GM23338 (cell line): ENCODE data around the gene PALM. TPM values are rescaled to one million over a fixed set of nuclear protein-coding genes. Genes with fewer than 3 reads are reported as not detected.
A peak's percentile ranks its signal among the peaks of the same experiment; 100 is the strongest.

Experiments
- ATAC-seq: fragments of 200-7000 bp; cut with Tn5 transposase; 3 replicates; pipeline ENCODE4 v1.9.1; 2020
- DNase-seq: peaks from one replicate; pipeline ENCODE4 v3.0.0-alpha.2; 2015; ENCODE audit warnings: low spot score
- H2AFZ ChIP-seq: fragments of 200-600 bp; sonication (generic); 2 replicates; pipeline ENCODE4 v1.8.0; 2016; ENCODE audit warnings: antibody characterized with exemption, mild to moderate bottlenecking, moderate library complexity
- H3F3A ChIP-seq: fragments of 200-600 bp; sonication (generic); replicated peaks from 2 replicates; pipeline ENCODE4 v1.8.0; 2017; ENCODE audit warnings: antibody characterized with exemption, mixed run types, low read depth
- H3K27ac ChIP-seq: fragments of 200-600 bp; sonication (generic); 2 replicates; pipeline ENCODE4 v1.6.1; 2016; ENCODE audit warnings: low read depth
- H3K27me3 ChIP-seq: fragments of 200-600 bp; sonication (generic); 2 replicates; pipeline ENCODE4 v1.8.0; 2016; ENCODE audit warnings: mild to moderate bottlenecking, mixed run types, moderate library complexity; ENCODE audit not compliant: insufficient read depth
- H3K36me3 ChIP-seq: fragments of 200-600 bp; sonication (generic); 2 replicates; pipeline ENCODE4 v1.8.0; 2016; ENCODE audit warnings: mild to moderate bottlenecking; ENCODE audit not compliant: insufficient read depth
- H3K4me1 ChIP-seq: fragments of 200-600 bp; sonication (generic); 2 replicates; pipeline ENCODE4 v1.8.0; 2016; ENCODE audit warnings: mild to moderate bottlenecking, moderate library complexity; ENCODE audit not compliant: insufficient read depth
- H3K4me2 ChIP-seq: fragments of 200-600 bp; sonication (generic); 2 replicates; pipeline ENCODE4 v1.7.1; 2017; ENCODE audit warnings: mixed run types
- H3K4me3 ChIP-seq: fragments of 200-600 bp; sonication (generic); 2 replicates; pipeline ENCODE4 v1.6.1; 2016; ENCODE audit warnings: mixed run types
- H3K79me2 ChIP-seq: fragments of 200-600 bp; sonication (generic); replicated peaks from 2 replicates; pipeline ENCODE4 v1.8.0; 2017; ENCODE audit warnings: mild to moderate bottlenecking; ENCODE audit not compliant: insufficient read depth
- H3K9me2 ChIP-seq: fragments of 200-600 bp; sonication (generic); 2 replicates; pipeline ENCODE4 v1.8.0; 2017; ENCODE audit not compliant: insufficient read depth
- H4K20me1 ChIP-seq: fragments of 200-600 bp; sonication (generic); replicated peaks from 2 replicates; pipeline ENCODE4 v1.8.0; 2017; ENCODE audit warnings: mild to moderate bottlenecking; ENCODE audit not compliant: insufficient read depth
- H3K27ac Mint-ChIP-seq: 2 replicates; pipeline ENCODE4 v1.8.0; 2020; ENCODE audit warnings: inconsistent platforms, mild to moderate bottlenecking, moderate library complexity, mixed read lengths
- H3K27me3 Mint-ChIP-seq: 3 replicates; pipeline ENCODE4 v1.8.0; 2022; ENCODE audit warnings: low read depth, mild to moderate bottlenecking, moderate library complexity, mixed read lengths, inconsistent platforms; ENCODE audit not compliant: insufficient read depth, poor library complexity
- H3K36me3 Mint-ChIP-seq: 3 replicates; pipeline ENCODE4 v1.8.0; 2021; ENCODE audit warnings: low read depth, mild to moderate bottlenecking, inconsistent platforms, moderate library complexity, mixed read lengths
- H3K4me1 Mint-ChIP-seq: 3 replicates; pipeline ENCODE4 v1.8.0; 2020; ENCODE audit warnings: mild to moderate bottlenecking, inconsistent platforms, mixed read lengths
- H3K4me3 Mint-ChIP-seq: 3 replicates; pipeline ENCODE4 v1.8.0; 2021; ENCODE audit warnings: moderate library complexity, mild to moderate bottlenecking, inconsistent platforms, mixed read lengths
- H3K9me3 Mint-ChIP-seq: 3 replicates; pipeline ENCODE4 v1.8.0; 2020; ENCODE audit warnings: moderate library complexity, mild to moderate bottlenecking, inconsistent platforms, mixed read lengths
- CREB1 ChIP-seq: fragments of 250-450 bp; sonication (Bioruptor Pico); IDR thresholded peaks from 2 replicates; pipeline ENCODE4 v1.5.0; 2020; ENCODE audit warnings: low read depth, mild to moderate bottlenecking, moderate library complexity
- EZH2 ChIP-seq: fragments of 200-600 bp; sonication (generic); IDR thresholded peaks from one replicate; pipeline ENCODE4 v1.8.0; 2017; ENCODE audit warnings: antibody characterized with exemption, mild to moderate bottlenecking, low read depth; ENCODE audit not compliant: unreplicated experiment
- EZH2phosphoT487 ChIP-seq: fragments of 200-600 bp; sonication (generic); IDR thresholded peaks from one replicate; pipeline ENCODE4 v1.8.1; 2018; ENCODE audit warnings: antibody characterized with exemption; ENCODE audit not compliant: unreplicated experiment
- ZNF114 ChIP-seq: fragments of 250-450 bp; sonication (Bioruptor Pico); IDR thresholded peaks from 2 replicates; pipeline ENCODE4 v1.5.0; 2020; ENCODE audit warnings: mild to moderate bottlenecking, moderate library complexity
- ZNF331 ChIP-seq: fragments of 250-450 bp; sonication (Bioruptor Pico); IDR thresholded peaks from 2 replicates; pipeline ENCODE4 v1.5.0; 2020; ENCODE audit warnings: low read depth, mild to moderate bottlenecking, moderate library complexity
- polyA plus RNA-seq: library from polyadenylated mRNA; unstranded; fragments of >200 nt; fragmentation: Nextera tagmentation; extraction: Ambion mirVana; gene quantifications from 2 replicates; pipeline ENCODE4 v1.2.1, GENCODE V29; 2016
- total RNA-seq: library from RNA; depleted of rRNA; stranded (reverse); fragments of >200 nt; shearing (Covaris generic); gene quantifications from 2 replicates; pipeline ENCODE4 v1.2.3, GENCODE V29; 2014
- TF ChIP-seq, protein P1 (sequence below): IDR thresholded peaks from 2 replicates; pipeline ENCODE4 v1.6.1; 2016; ENCODE audit warnings: antibody characterized with exemption
- TF ChIP-seq, protein P2 (sequence below): fragments of 250-450 bp; sonication (Bioruptor Pico); IDR thresholded peaks from 2 replicates; pipeline ENCODE4 v1.5.0; 2020; ENCODE audit warnings: mild to moderate bottlenecking, moderate library complexity
- TF ChIP-seq, protein P3 (sequence below): IDR thresholded peaks from one replicate; pipeline ENCODE4 v1.6.1; 2018; ENCODE audit warnings: antibody characterized with exemption; ENCODE audit not compliant: unreplicated experiment

PALM gene
- total and polyA plus RNA-seq, 2 experiments from 2014 or later = 3.8 to 26.1 TPM

DNA sequence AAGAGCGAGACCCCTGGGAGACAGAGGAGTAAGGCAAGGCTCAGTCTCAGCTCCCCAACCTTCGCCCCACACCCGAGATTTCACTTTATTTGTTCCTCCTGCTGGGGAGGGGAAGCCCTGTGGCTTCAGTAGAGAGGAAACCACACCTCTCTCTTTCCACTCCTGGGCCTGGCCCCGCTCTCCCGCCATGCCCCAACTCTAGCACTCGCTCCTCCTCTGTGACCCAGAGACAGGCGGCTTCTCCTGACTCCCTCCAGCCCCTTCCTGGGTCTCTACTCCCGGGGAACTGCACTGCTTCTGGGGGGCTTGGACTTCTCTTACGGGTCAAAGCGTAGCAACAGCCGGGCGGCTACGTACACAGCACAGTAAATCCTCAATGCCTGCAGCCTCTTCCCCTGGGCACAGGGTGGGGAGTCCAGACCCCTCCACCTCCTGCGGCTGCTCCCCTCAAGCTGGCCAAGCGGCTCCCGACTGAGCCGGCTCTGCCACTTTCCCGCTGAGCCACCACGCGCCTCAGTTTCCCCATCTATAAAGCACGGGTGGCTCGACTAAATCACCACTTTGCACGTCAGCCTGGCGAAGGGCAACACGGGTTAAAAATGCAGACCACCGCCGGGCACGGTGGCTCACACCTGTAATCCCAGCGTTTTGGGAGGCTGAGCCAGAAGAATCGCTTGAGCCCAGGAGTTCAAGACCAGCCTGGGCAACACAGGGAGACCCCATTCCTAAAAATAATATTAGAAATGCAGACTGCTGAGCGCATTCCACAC is 47.1 kb upstream of the PALM start:
- Mint-ChIP-seq H3K27ac (peak overlapping the region; percentile 83), H3K27me3 (peaks cover 13% of the 10 kb centered on the region)
- TF ChIP-seq CREB1 = no peak
- TF ChIP-seq, protein P1, sequence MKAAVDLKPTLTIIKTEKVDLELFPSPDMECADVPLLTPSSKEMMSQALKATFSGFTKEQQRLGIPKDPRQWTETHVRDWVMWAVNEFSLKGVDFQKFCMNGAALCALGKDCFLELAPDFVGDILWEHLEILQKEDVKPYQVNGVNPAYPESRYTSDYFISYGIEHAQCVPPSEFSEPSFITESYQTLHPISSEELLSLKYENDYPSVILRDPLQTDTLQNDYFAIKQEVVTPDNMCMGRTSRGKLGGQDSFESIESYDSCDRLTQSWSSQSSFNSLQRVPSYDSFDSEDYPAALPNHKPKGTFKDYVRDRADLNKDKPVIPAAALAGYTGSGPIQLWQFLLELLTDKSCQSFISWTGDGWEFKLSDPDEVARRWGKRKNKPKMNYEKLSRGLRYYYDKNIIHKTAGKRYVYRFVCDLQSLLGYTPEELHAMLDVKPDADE = no peak

DNA sequence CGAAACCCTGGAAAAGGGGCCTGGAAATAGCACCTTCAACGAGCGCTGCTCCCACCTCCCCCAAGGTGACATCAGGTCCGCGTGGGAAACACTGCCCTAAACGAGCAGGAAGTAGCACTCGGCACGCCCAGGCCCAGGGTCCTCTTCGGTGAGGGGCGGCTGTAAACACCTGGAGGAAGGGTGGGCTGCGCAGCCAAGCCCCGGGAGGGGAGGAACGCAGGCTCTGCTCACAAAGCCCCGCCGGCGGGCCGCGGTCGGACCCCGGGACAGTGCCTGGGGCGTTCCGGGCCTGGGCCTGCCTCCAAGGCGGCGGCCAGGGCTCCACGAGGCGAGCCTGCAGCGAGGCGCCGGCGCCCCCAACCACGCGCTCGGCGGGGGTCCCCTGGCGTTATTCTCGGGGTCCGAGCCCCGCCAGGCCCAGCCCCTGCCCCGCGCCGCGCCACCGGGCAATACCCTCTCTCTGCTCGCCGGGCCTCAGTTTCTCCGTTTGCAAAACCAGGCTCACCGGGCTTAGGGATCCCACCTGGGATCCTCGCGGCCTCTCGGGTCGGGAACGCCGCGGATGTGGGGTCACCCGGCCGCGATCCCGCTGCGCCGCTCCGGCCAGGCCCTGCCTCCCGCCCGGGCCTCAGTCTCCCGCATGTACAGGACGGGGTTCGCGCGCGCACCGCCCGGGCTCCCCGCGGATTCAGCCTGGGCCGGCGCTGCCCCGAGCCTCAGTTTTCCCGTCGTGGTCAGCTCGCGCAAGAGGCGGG is 46.4 kb upstream of the PALM start:
- Histone ChIP-seq H3K4me3 (peak overlapping the region; percentile 82), H3K27ac (no peak overlapping the region), H3K9me2 (no peaks in the 10 kb centered on the region), H3K79me2 (peaks cover 55% of the 10 kb centered on the region), H2AFZ (no peak overlapping the region), H4K20me1 (peaks cover 31% of the 10 kb centered on the region), H3F3A (peaks cover 8% of the 10 kb centered on the region; the same call in 1 of the 2 replicates), H3K36me3 (no peaks in the 10 kb centered on the region), H3K4me1 (peaks cover 6% of the 10 kb centered on the region), H3K4me2 (peak overlapping the region; percentile 90), H3K27me3 (no peaks in the 10 kb centered on the region)
- H3K4me3 Mint-ChIP-seq = peak overlapping the region; percentile 82
- no peak overlapping the region for H3K27ac Mint-ChIP-seq
- DNase-seq (peak; percentile 70), ATAC-seq (peak; percentile 10)
- H3K4me1 Mint-ChIP-seq = peaks cover 13% of the 10 kb centered on the region
- no peaks in the 10 kb centered on the region; the same call in 1 of the 3 replicates for H3K36me3 Mint-ChIP-seq
- peaks cover 16% of the 10 kb centered on the region for H3K27me3 Mint-ChIP-seq
- H3K9me3 Mint-ChIP-seq = peaks cover 11% of the 10 kb centered on the region; the same call in 2 of the 3 replicates
- TF ChIP-seq ZNF114 (CRISPR knock-in tag) (no peak), EZH2phosphoT487 (no peak), ZNF331 (no peak), EZH2 (no peak)
- TF ChIP-seq, protein P2, sequence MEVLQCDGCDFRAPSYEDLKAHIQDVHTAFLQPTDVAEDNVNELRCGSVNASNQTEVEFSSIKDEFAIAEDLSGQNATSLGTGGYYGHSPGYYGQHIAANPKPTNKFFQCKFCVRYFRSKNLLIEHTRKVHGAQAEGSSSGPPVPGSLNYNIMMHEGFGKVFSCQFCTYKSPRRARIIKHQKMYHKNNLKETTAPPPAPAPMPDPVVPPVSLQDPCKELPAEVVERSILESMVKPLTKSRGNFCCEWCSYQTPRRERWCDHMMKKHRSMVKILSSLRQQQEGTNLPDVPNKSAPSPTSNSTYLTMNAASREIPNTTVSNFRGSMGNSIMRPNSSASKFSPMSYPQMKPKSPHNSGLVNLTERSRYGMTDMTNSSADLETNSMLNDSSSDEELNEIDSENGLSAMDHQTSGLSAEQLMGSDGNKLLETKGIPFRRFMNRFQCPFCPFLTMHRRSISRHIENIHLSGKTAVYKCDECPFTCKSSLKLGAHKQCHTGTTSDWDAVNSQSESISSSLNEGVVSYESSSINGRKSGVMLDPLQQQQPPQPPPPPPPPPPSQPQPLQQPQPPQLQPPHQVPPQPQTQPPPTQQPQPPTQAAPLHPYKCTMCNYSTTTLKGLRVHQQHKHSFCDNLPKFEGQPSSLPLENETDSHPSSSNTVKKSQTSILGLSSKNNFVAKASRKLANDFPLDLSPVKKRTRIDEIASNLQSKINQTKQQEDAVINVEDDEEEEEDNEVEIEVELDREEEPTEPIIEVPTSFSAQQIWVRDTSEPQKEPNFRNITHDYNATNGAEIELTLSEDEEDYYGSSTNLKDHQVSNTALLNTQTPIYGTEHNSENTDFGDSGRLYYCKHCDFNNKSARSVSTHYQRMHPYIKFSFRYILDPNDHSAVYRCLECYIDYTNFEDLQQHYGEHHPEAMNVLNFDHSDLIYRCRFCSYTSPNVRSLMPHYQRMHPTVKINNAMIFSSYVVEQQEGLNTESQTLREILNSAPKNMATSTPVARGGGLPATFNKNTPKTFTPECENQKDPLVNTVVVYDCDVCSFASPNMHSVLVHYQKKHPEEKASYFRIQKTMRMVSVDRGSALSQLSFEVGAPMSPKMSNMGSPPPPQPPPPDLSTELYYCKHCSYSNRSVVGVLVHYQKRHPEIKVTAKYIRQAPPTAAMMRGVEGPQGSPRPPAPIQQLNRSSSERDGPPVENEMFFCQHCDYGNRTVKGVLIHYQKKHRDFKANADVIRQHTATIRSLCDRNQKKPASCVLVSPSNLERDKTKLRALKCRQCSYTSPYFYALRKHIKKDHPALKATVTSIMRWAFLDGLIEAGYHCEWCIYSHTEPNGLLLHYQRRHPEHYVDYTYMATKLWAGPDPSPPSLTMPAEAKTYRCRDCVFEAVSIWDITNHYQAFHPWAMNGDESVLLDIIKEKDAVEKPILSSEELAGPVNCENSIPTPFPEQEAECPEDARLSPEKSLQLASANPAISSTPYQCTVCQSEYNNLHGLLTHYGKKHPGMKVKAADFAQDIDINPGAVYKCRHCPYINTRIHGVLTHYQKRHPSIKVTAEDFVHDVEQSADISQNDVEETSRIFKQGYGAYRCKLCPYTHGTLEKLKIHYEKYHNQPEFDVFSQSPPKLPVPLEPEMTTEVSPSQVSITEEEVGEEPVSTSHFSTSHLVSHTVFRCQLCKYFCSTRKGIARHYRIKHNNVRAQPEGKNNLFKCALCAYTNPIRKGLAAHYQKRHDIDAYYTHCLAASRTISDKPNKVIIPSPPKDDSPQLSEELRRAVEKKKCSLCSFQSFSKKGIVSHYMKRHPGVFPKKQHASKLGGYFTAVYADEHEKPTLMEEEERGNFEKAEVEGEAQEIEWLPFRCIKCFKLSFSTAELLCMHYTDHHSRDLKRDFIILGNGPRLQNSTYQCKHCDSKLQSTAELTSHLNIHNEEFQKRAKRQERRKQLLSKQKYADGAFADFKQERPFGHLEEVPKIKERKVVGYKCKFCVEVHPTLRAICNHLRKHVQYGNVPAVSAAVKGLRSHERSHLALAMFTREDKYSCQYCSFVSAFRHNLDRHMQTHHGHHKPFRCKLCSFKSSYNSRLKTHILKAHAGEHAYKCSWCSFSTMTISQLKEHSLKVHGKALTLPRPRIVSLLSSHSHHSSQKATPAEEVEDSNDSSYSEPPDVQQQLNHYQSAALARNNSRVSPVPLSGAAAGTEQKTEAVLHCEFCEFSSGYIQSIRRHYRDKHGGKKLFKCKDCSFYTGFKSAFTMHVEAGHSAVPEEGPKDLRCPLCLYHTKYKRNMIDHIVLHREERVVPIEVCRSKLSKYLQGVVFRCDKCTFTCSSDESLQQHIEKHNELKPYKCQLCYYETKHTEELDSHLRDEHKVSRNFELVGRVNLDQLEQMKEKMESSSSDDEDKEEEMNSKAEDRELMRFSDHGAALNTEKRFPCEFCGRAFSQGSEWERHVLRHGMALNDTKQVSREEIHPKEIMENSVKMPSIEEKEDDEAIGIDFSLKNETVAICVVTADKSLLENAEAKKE (CRISPR knock-in tag) = no peak
- TF ChIP-seq, protein P3, sequence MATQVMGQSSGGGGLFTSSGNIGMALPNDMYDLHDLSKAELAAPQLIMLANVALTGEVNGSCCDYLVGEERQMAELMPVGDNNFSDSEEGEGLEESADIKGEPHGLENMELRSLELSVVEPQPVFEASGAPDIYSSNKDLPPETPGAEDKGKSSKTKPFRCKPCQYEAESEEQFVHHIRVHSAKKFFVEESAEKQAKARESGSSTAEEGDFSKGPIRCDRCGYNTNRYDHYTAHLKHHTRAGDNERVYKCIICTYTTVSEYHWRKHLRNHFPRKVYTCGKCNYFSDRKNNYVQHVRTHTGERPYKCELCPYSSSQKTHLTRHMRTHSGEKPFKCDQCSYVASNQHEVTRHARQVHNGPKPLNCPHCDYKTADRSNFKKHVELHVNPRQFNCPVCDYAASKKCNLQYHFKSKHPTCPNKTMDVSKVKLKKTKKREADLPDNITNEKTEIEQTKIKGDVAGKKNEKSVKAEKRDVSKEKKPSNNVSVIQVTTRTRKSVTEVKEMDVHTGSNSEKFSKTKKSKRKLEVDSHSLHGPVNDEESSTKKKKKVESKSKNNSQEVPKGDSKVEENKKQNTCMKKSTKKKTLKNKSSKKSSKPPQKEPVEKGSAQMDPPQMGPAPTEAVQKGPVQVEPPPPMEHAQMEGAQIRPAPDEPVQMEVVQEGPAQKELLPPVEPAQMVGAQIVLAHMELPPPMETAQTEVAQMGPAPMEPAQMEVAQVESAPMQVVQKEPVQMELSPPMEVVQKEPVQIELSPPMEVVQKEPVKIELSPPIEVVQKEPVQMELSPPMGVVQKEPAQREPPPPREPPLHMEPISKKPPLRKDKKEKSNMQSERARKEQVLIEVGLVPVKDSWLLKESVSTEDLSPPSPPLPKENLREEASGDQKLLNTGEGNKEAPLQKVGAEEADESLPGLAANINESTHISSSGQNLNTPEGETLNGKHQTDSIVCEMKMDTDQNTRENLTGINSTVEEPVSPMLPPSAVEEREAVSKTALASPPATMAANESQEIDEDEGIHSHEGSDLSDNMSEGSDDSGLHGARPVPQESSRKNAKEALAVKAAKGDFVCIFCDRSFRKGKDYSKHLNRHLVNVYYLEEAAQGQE = no peak

More for the DNA sequence above, 47.1 kb upstream of the PALM start:
- no peak overlapping the region for H2AFZ ChIP-seq
- H3K36me3 Mint-ChIP-seq = no peaks in the 10 kb centered on the region; the same call in 1 of the 3 replicates
- H3K4me2 ChIP-seq = peak overlapping the region; percentile 90
- H3K27me3 ChIP-seq = no peaks in the 10 kb centered on the region
- peaks cover 8% of the 10 kb centered on the region; the same call in 1 of the 2 replicates for H3F3A ChIP-seq
- peaks cover 8% of the 10 kb centered on the region; the same call in 2 of the 3 replicates for H3K9me3 Mint-ChIP-seq
- H3K4me3 ChIP-seq = peak overlapping the region; percentile 82
- no peak overlapping the region for H3K27ac ChIP-seq
- H3K4me1 Mint-ChIP-seq = peaks cover 13% of the 10 kb centered on the region
- ATAC-seq (no peak), DNase-seq (no peak)
- peaks cover 63% of the 10 kb centered on the region for H3K79me2 ChIP-seq
- peak overlapping the region; percentile 82 for H3K4me3 Mint-ChIP-seq
- peaks cover 31% of the 10 kb centered on the region for H4K20me1 ChIP-seq
- no peaks in the 10 kb centered on the region for H3K36me3 ChIP-seq
- H3K4me1 ChIP-seq = peaks cover 6% of the 10 kb centered on the region
- no peaks in the 10 kb centered on the region for H3K9me2 ChIP-seq
